GM18873 (cell line): Measurements from ENCODE around the gene BLTP1.
"Not testable (repeated sequence)": the region's sequence is repeated elsewhere in the genome, so short reads cannot be mapped to it uniquely, and the experiment has no call there.

Experiments
- ATAC-seq: cut with Tn5 transposase; IDR thresholded peaks from one replicate; pipeline ENCODE4 v1.9.1; 2021; ENCODE audit warnings: mild to moderate bottlenecking, moderate library complexity, moderate number of reproducible peaks; ENCODE audit not compliant: unreplicated experiment, low FRiP score

Gene BLTP1

GRCh38 chr4:122151982-122152710, at the start of gene BLTP1:
Gene BLTP1 (plus strand): TSS chr4:122152331. CDS start chr4:122170648, 18,317 bp downstream.
- peak; percentile 91 for ATAC-seq

GRCh38 chr4:122104184-122104583, 47.9 kb upstream of the BLTP1 start:
- no peak for ATAC-seq

- ATAC-seq, result no peak
These were observed 44.5 kb upstream of the BLTP1 start for GRCh38 chr4:122107680-122108079.

- not testable (repeated sequence) for ATAC-seq
These were observed 41.8 kb upstream of the BLTP1 start for GRCh38 chr4:122110304-122110703.

- no peak for ATAC-seq
These were observed 34.4 kb upstream of the BLTP1 start for GRCh38 chr4:122117743-122118142.

GRCh38 chr4:122118243-122118642, 33.9 kb upstream of the BLTP1 start:
- no peak for ATAC-seq

- ATAC-seq, result no peak
These were observed 32.4 kb upstream of the BLTP1 start for GRCh38 chr4:122119739-122120138.

GRCh38 chr4:122121593-122121992, 30.5 kb upstream of the BLTP1 start:
- no peak for ATAC-seq

GRCh38 chr4:122122083-122122482, 30.0 kb upstream of the BLTP1 start:
- ATAC-seq, result no peak

- no peak for ATAC-seq
These were observed 23.1 kb upstream of the BLTP1 start for GRCh38 chr4:122129061-122129460.

- no peak for ATAC-seq
These were observed 20.5 kb upstream of the BLTP1 start for GRCh38 chr4:122131562-122132157.

- no peak for ATAC-seq
These were observed 19.2 kb upstream of the BLTP1 start for GRCh38 chr4:122132891-122133290.

- ATAC-seq, result no peak
These were observed 13.0 kb upstream of the BLTP1 start for GRCh38 chr4:122139139-122139538.

GRCh38 chr4:122140834-122141233, 11.3 kb upstream of the BLTP1 start:
- no peak for ATAC-seq

GRCh38 chr4:122142687-122143086, 9.4 kb upstream of the BLTP1 start:
- no peak for ATAC-seq

- no peak for ATAC-seq
These were observed 5.5 kb upstream of the BLTP1 start for GRCh38 chr4:122146652-122147051.

- no peak for ATAC-seq
These were observed 1.2 kb upstream of the BLTP1 start for GRCh38 chr4:122150931-122151330.

GRCh38 chr4:122152711-122153226, 638 bp downstream of the BLTP1 start:
- ATAC-seq, result peak; percentile 40

GRCh38 chr4:122156819-122157218, 4.7 kb downstream of the BLTP1 start:
- ATAC-seq, result no peak

GRCh38 chr4:122163301-122163700, 11.2 kb downstream of the BLTP1 start:
- ATAC-seq, result no peak

GRCh38 chr4:122163767-122164166, 11.6 kb downstream of the BLTP1 start:
- no peak for ATAC-seq

GRCh38 chr4:122167369-122167768, 15.2 kb downstream of the BLTP1 start:
- no peak for ATAC-seq
